Peyer's patch (tissue), 4 donors: Measurements from ENCODE around the gene ZNF593.

Source experiments
- CTCF ChIP-seq, 6 experiments: fragments of 450-650 bp in 4 of 6; fragments of 200-600 bp in 2 of 6; sonication (generic) in 1 of 6; IDR thresholded peaks; one replicate each; pipeline ENCODE4 v1.5.1; 2017 to 2019; ENCODE audit warnings: antibody characterized with exemption in 6 of 6, mild to moderate bottlenecking in 3 of 6, moderate library complexity in 1 of 6
- POLR2A ChIP-seq, 2 donors: fragments of 450-650 bp; IDR thresholded peaks; one replicate each; pipeline ENCODE4 v1.5.1; 2017; ENCODE audit warnings: antibody characterized with exemption in 2 of 2, mild to moderate bottlenecking in 2 of 2, moderate library complexity in 2 of 2

DNA sequence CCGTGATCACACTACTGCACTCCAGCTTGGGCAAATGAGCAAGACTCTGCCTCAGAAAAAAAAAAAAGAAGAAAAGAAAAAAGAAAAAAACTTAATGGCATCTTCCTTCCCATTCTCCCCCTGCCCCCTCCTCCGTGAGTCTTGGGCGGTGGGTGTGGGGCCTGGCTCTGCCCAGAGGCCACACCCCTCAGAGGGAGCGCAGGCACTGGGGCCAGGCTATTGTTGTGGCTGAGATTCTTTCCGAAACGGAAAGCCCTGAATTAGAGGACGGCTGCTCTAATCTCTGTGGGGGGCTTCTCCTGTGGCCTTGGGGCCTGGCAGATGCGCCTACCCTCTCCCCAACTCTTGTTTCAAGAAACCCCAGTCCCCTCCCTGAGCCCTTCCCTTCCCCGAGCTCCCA is 15.0 kb upstream of the ZNF593 start:
- no peak for TF ChIP-seq CTCF (IDR thresholded peaks at IDR 0.05)
- TF ChIP-seq POLR2A (IDR thresholded peaks at IDR 0.05) = no peak
